Measurements from ENCODE around the gene SLC7A8.

- TF ChIP-seq CTCF (IDR thresholded peaks at IDR 0.05; ENCODE audit: low read depth, low read length, poor library complexity, severe bottlenecking) (no peak), EZH2phosphoT487 (IDR thresholded peaks at IDR 0.05; ENCODE audit: borderline replicate concordance, low read length) (no peak)
Measured at GRCh38 chr14:23093526-23093925, 89.9 kb downstream of the SLC7A8 start.

Measured in DOHH2 (cell line).